Measurements from ENCODE around the gene BIK. TPM values are rescaled to one million over a fixed set of nuclear protein-coding genes. Genes with fewer than 3 reads are reported as not detected.

BIK gene
- total RNA-seq, 1 experiment from 2014 or later, result 0.14 TPM

DNA sequence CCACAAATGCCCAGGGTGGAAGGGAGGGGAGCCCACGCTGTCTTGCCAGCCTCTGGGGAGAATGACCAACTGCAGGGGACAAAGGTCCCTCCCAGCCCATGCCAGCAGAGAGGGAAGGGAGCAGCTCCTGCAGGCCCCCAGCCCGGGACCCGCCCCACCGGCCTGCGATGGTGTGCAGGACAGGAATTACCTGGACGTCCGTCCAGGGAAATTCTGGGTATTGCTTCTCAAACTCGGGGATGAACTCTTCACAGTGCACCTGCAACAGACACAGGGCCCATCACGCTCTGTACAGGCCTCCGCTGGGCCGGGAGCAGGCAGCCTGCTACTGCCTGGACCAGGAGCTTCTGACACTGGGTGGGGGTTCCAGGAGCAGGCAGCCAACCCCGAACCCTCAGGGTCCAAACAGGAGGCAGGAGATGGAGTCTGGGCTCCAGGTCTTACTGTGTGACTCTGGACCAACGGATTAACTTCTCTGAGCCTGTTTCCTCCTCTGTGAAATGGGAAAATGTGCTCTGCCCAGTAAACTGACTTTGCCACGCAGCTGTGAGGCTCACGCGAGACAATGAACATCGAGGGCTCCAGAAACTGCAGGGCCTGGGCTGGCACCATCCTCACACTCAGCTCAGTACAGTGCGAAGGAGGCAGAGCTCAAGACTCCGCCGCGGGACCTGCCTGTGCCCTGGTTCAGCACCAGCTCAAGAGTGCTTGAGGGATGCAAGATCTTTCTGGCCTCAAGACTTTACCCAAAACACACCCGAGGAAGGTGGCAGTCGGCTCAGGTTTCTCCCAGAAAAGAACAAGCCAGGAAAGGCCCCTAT lies 59.0 kb downstream of the BIK start:
- Histone ChIP-seq H3K4me1 (no peaks in the 10 kb centered on the region), H3K9me3 (replicated peaks) (no peaks in the 10 kb centered on the region), H3K4me3 (no peak overlapping the region), H3K36me3 (peaks cover 19% of the 10 kb centered on the region), H3K27ac (no peak overlapping the region), H3K27me3 (no peaks in the 10 kb centered on the region)
- DNase-seq, result no peak

DNA sequence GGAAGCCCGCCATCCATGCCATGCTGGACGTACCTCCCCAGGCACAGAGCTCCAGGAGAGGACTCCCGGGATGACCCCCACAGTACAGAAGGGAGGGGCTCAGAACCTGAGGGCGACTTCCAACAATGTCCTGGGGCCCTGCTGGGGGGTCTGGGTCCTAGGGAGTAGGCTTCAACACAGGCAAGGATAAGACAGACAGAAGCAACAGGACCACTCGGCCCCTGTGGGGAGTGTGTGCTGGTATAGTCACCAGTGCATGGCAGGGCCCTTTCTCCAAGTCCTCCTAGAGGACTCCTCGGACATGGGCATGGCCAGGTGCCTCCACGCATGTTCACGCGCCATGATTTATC lies 59.6 kb downstream of the BIK start:
- Histone ChIP-seq H3K27me3 (no peaks in the 10 kb centered on the region), H3K36me3 (peaks cover 21% of the 10 kb centered on the region), H3K9me3 (replicated peaks) (no peaks in the 10 kb centered on the region), H3K4me1 (no peaks in the 10 kb centered on the region), H3K4me3 (no peak overlapping the region), H3K27ac (no peak overlapping the region)
- DNase-seq, result no peak

DNA sequence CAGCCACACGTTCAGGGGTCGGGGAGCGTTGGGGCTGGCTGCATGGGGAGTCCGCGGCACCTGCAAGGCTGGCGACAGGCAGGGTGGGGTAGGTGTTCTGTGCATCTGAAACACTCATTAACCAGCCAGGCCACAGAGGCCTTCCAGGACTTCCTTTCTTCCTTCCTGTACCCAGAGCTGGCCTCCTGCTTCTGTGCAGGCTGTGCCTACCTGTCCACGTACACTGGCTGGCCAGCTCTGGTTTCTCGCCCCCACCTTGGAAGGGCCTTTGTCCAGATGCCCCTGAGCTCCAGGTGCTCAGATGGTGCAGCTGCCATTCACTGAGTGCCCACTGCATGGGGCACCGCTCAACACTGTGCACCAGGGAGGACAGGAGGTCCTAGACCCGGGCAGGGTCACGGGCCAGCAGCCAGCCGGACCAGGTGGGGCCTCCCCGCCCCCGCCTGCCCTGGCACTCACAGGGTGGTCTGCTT lies 60.5 kb downstream of the BIK start:
- Histone ChIP-seq H3K4me3 (no peak overlapping the region), H3K27ac (no peak overlapping the region), H3K4me1 (no peaks in the 10 kb centered on the region), H3K27me3 (no peaks in the 10 kb centered on the region), H3K36me3 (peaks cover 24% of the 10 kb centered on the region), H3K9me3 (replicated peaks) (no peaks in the 10 kb centered on the region)
- DNase-seq, result no peak

DNA sequence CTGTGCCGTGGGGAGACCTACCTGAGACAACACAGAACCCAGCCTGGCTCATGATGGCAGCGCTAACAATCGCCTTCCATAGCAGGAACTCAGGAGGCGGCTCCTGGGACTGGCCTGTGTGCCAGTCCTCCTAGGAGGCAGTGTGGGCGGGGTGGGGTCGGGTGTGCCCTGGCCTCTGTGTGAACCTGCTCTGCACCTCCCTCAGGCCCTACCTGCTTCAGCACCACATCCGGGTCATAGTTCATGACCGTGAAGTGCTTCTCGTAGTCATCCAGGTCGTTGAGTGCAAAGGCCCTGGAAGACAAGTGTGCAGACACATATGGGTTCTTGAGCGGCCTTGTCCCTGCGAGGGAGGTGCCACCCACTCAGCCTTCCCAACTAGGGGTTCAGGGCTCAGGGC lies 61.1 kb downstream of the BIK start:
- no peak for DNase-seq
- no peaks in the 10 kb centered on the region for H3K9me3 ChIP-seq (replicated peaks)
- H3K4me1 ChIP-seq, result no peaks in the 10 kb centered on the region
- no peak overlapping the region for H3K27ac ChIP-seq
- H3K36me3 ChIP-seq, result peaks cover 24% of the 10 kb centered on the region
- no peak overlapping the region for H3K4me3 ChIP-seq
- no peaks in the 10 kb centered on the region for H3K27me3 ChIP-seq

DNA sequence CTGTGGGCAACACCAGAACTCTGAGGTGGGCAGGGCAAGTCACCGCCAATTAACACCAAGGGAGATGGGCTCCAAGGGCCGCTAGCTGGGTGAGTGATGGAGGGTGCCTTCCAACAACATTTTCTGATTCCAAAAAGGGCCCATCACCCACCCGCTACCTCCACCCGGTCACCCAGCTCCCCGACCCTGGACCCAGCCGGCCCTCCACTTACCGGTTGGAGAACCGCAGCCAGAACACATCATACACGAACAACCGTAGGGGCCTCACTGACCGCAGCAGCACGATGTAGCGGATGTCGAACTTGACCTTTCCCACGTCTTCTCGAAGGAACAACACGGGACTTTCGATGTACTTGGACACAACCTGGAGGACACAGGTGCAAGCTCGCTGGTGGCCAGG lies 61.6 kb downstream of the BIK start:
- Histone ChIP-seq H3K4me3 (no peak overlapping the region), H3K4me1 (no peaks in the 10 kb centered on the region), H3K27ac (no peak overlapping the region), H3K9me3 (replicated peaks) (no peaks in the 10 kb centered on the region), H3K27me3 (no peaks in the 10 kb centered on the region), H3K36me3 (peaks cover 24% of the 10 kb centered on the region)
- DNase-seq, result no peak

DNA sequence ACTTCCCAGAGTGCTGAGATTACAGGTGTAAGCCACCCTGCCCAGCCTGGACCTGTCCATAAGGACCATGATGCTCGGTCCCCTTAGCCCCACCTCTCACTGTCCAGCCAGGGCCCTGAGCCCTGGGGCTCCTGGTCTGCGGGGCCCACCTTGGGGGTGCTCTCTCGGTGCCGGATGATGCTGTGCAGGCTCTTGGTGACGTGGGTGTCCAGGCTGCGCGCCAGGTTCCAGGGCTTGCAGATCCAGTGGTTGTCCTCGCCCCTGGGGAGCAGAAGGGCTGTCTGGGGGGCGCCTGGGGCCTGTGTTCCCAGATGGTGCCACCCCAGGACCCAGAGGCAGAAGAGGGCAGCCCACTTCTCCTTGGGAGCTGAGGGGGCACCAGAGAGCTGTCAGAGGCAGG lies 63.0 kb downstream of the BIK start:
- H3K36me3 ChIP-seq, result peaks cover 26% of the 10 kb centered on the region
- H3K27ac ChIP-seq, result no peak overlapping the region
- H3K4me1 ChIP-seq, result no peaks in the 10 kb centered on the region
- no peak overlapping the region for H3K4me3 ChIP-seq
- no peak for DNase-seq
- no peaks in the 10 kb centered on the region for H3K27me3 ChIP-seq
- H3K9me3 ChIP-seq (replicated peaks), result no peaks in the 10 kb centered on the region

DNA sequence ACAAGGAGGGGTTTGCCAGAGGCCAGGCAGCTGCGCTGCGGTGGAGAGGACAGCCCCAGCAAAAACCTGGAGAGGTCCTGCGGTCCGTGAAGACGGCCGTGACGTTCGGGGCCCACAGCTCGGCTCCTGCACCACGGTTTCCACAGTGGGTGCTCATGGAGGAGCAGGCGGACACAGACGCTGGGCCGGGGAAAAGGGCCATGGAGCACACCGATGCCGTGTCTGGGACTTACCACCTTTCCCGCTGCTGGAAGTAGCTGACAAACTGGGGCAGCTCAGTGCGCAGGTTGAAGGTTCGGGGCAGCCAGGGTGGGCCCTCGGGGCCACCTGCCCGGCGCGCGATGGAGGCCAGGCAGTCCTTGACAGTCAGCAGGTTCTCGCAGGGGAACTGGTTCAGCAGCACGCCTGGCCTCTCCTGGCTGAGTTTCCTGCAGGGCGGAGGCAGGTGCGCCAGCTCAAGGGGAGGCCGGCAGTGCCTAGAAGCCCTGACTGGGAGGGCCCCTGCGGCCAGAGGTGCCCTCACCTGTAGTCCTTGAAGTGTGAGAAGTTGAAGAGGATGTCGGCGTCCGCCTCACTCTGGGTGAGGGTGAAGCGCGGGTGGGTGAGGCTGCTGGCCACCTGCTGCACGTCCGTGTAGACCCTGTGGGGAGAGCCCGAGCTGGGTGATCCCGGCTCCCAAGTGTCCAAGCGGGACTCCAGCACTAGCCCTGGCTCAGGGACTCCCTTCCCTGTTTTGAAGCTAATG lies 63.6 kb downstream of the BIK start:
- H3K27me3 ChIP-seq, result no peaks in the 10 kb centered on the region
- no peak overlapping the region for H3K4me3 ChIP-seq
- H3K4me1 ChIP-seq, result no peaks in the 10 kb centered on the region
- H3K36me3 ChIP-seq, result peaks cover 32% of the 10 kb centered on the region
- no peak for DNase-seq
- H3K9me3 ChIP-seq (replicated peaks), result no peaks in the 10 kb centered on the region
- no peak overlapping the region for H3K27ac ChIP-seq

DNA sequence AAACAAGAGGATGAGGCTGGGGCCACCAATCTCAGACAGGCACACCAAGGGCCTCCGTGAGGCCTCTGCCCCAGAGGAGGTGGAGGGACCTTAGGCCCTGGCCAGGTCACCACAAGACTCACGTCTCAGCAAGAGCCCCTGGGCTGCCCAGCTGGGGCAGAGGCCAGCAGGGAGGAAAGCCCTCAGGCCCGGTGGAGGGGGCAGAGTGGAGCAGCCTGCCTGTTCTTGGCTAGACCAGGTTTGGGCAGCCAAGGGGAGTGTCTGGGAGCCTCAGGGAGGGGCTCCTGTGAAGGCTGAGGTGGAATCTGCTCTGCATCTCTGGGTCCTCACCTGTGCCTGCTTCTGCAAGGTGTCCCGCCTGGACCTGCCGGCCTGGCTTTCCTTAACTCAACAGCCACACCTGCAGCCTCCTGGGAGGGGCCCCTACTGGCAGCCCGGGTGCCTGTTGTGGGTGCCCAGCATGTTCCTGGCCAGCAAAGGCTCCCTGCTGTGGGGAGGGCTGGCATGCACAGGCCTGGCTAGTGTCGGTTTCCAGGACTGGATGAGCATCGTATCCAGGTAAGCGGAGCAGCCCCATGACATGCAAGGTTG lies 64.5 kb downstream of the BIK start:
- H3K36me3 ChIP-seq, result peaks cover 38% of the 10 kb centered on the region
- DNase-seq, result no peak
- no peaks in the 10 kb centered on the region for H3K27me3 ChIP-seq
- no peaks in the 10 kb centered on the region for H3K9me3 ChIP-seq (replicated peaks)
- H3K27ac ChIP-seq, result no peak overlapping the region
- no peak overlapping the region for H3K4me3 ChIP-seq
- H3K4me1 ChIP-seq, result no peaks in the 10 kb centered on the region

DNA sequence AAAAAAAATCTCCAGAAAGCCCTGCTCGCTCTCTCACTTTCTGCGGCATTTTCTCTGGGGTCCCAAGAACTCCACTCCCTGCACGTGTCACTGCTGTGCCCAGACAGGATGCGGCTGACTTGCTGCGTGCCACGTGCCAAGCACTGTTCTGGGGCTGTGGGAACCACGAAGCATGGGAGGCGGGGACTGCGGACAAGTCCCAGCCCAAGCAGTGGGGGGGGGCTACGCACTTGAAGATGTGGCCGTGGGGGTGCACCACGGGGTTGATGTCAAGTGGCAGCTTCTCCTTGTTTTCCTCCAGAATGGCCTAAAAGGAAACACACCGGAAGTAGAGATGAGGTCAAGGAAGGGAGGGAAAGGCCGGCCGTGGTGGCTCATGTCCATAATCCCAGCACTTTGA lies 65.5 kb downstream of the BIK start:
- Histone ChIP-seq H3K36me3 (peaks cover 41% of the 10 kb centered on the region), H3K27ac (no peak overlapping the region), H3K4me3 (no peak overlapping the region), H3K9me3 (replicated peaks) (no peaks in the 10 kb centered on the region), H3K4me1 (no peaks in the 10 kb centered on the region), H3K27me3 (no peaks in the 10 kb centered on the region)
- no peak for DNase-seq

DNA sequence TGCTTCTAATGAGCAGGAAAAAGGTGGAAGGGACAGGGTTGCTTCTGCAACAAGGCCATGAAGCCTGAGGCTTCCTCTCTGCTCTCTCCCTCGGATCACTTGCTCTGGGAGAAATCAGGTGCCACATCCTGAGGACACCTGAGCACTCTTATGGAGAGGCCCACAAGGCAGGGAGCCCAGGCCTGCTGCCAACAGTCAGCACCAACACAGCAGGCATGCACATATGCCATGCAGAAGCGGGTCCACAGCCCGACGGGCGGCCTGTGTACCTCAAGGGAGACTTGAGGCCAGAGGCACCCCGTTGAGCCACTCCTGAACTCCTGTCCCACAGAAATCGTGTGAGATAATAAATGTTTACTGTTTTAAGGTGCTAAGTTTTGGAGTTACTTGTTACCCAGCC lies 66.9 kb downstream of the BIK start:
- no peak for DNase-seq
- Histone ChIP-seq H3K36me3 (peaks cover 39% of the 10 kb centered on the region), H3K4me3 (no peak overlapping the region), H3K9me3 (replicated peaks) (no peaks in the 10 kb centered on the region), H3K4me1 (no peaks in the 10 kb centered on the region), H3K27me3 (no peaks in the 10 kb centered on the region), H3K27ac (no peak overlapping the region)

Other genes with a start within 250 kb of the BIK start
- 78.3 and 78.5 TPM in 2 replicates for gene PACSIN2, start 95.6 kb upstream of the BIK start, total RNA-seq (2014; rRNA removed; shearing (Covaris generic))
- 2.8 and 2.9 TPM in 2 replicates for gene TTLL1, start 21.4 kb upstream of the BIK start, total RNA-seq (2014; rRNA removed; shearing (Covaris generic))
- 19.7 and 20.8 TPM in 2 replicates for gene MCAT, start 32.6 kb downstream of the BIK start, total RNA-seq (2014; rRNA removed; shearing (Covaris generic))
- gene TSPO, start 40.8 kb downstream of the BIK start, total RNA-seq (2014; rRNA removed; shearing (Covaris generic)), result 0.89 and 1.9 TPM in 2 replicates
- gene TTLL12, start 76.4 kb downstream of the BIK start, total RNA-seq (2014; rRNA removed; shearing (Covaris generic)), result 70.3 and 76.6 TPM in 2 replicates
- gene SCUBE1, start 232.6 kb downstream of the BIK start, total RNA-seq (2014; rRNA removed; shearing (Covaris generic)), result 11.0 and 13.7 TPM in 2 replicates

All from SJCRH30 (cell line).